Lung (tissue), 12 donors: Measurements from ENCODE around the gene EIF2D. TPM values are rescaled to one million over a fixed set of nuclear protein-coding genes. Genes with fewer than 3 reads are reported as not detected.
A peak's percentile ranks its signal among the peaks of the same experiment; 100 is the strongest.

ENCODE experiments used
- ATAC-seq: fragments of 200-7000 bp; cut with Tn5 transposase; one replicate; pipeline ENCODE4 v1.9.1; 2020; ENCODE audit warnings: moderate number of reproducible peaks; ENCODE audit not compliant: insufficient read depth, low FRiP score
- DNase-seq, 3 donors: peaks; one replicate each; pipeline ENCODE4 v3.0.0-alpha.2; 2013 to 2017
- H3K27ac ChIP-seq, 2 donors: one replicate each; pipeline ENCODE4 v1.5.1; 2013; ENCODE audit warnings: mild to moderate bottlenecking in 2 of 2, moderate library complexity in 2 of 2, control low read depth in 1 of 2, inconsistent platforms in 1 of 2, low read depth in 1 of 2, low read length in 1 of 2
- H3K27me3 ChIP-seq, 3 donors: one replicate each; pipeline ENCODE4 v1.5.1; 2013; ENCODE audit warnings: low read length in 2 of 3; ENCODE audit not compliant: control insufficient read depth in 3 of 3, insufficient read depth in 3 of 3
- H3K36me3 ChIP-seq, 4 donors: one replicate each; pipeline ENCODE4 v1.5.1; 2013; ENCODE audit warnings: low read length in 4 of 4, mild to moderate bottlenecking in 1 of 4, moderate library complexity in 1 of 4; ENCODE audit not compliant: control insufficient read depth in 4 of 4, insufficient read depth in 4 of 4
- H3K4me1 ChIP-seq, 5 donors: one replicate each; pipeline ENCODE4 v1.5.1; 2013; ENCODE audit warnings: low read length in 5 of 5, mild to moderate bottlenecking in 2 of 5, moderate library complexity in 1 of 5; ENCODE audit not compliant: control insufficient read depth in 5 of 5, insufficient read depth in 5 of 5
- H3K4me3 ChIP-seq: one replicate; pipeline ENCODE4 v1.5.1; 2013; ENCODE audit warnings: mild to moderate bottlenecking, control low read depth, moderate library complexity
- H3K9ac ChIP-seq, 2 donors: one replicate each; pipeline ENCODE4 v1.5.1; 2013; ENCODE audit warnings: low read length in 2 of 2, control low read depth in 1 of 2; ENCODE audit not compliant: insufficient read depth in 1 of 2
- H3K9me3 ChIP-seq, 4 donors: one replicate each; pipeline ENCODE4 v1.5.1; 2013; ENCODE audit warnings: low read length in 3 of 4, mild to moderate bottlenecking in 1 of 4, moderate library complexity in 1 of 4; ENCODE audit not compliant: control insufficient read depth in 4 of 4, insufficient read depth in 3 of 4
- CTCF ChIP-seq: IDR thresholded peaks from 2 replicates; pipeline ENCODE4 v1.5.1; 2012; ENCODE audit warnings: mild to moderate bottlenecking; ENCODE audit errors: control extremely low read depth, extremely low read depth
- WGBS, 2 donors: extraction: QIAGEN DNeasy Blood & Tissue Kit; methylation state at CpG; one replicate each; pipeline ENCODE4 v1.1.7; 2013; 5-methylcytosine and 5-hydroxymethylcytosine counted together
- polyA plus RNA-seq, 2 donors: library from polyadenylated mRNA; stranded (reverse); fragments of 200-250 nt; gene quantifications; one replicate each; pipeline ENCODE4 v1.2.1, GENCODE V29; 2013
- total RNA-seq, 2 donors: library from RNA; depleted of rRNA in 1 of 2; stranded (reverse); fragments of >200 nt in 1 of 2; gene quantifications; one replicate each; pipeline ENCODE4 v1.2.1, GENCODE V29; 2014 to 2021
- donor health status: control.
- donor health status: control.
- donor health status: Bipolar disorder and iron deficiency.
- donor health status: healthy.
- donor health status: DM: yes; HTN: yes; CAD: no.

The EIF2D gene
- total and polyA plus RNA-seq, 4 donors: 27.7 to 78.9 (median 43.2) TPM

DNA sequence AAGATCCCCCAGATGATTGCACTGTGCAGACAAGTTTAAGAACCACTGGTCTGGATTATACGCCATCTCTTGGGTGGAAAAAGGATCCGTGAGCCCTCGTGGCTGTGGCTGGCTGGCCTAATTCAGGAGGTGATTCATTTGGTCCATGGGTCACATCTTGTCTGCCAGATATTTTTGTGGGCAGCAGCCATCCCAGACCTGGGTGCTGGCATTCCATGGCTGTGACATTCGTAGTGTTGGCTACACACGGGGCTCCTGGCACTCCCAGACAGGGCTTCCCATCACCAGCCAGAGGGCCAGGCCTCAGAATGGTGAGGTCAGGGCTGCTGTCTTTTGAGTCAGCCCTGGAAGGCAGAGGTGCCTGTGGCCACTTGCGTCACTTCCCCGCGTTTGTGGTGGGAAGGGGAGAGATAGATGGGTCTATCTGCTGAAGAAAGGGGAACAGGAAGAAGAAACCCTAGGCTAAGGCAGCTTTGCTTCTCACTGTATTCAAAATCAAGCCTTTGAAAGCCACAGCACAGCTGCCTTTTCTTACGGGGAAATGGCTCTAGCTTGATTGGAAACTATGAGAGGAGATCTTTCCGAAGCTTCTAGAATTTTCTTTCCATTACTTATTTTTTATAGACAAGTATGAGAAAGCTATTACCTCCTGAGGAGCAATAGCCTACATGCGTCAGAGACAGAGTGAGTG lies 32.4 kb downstream of the EIF2D start:
- TF ChIP-seq CTCF: no peak
- Histone ChIP-seq H3K36me3 (peaks cover 0 to 4% (median 0%) of the 10 kb centered on the region in 4 donors), H3K27me3 (no peaks in the 10 kb centered on the region), H3K9me3 (no peaks in the 10 kb centered on the region), H3K4me3 (no peak overlapping the region), H3K4me1 (peaks cover 0 to 21% (median 3%) of the 10 kb centered on the region in 5 donors), H3K9ac (no peak overlapping the region), H3K27ac (peak overlapping the region in 1 of 2 donors; percentile 85)
- WGBS, 2 donors: 35 to 63% methylated on average over 11 of the region's 11 CpGs
- ATAC-seq (no peak), DNase-seq (peak in 1 of 3 donors; percentile 34)

GRCh38 chr1:206578978-206579374 lies 33.3 kb downstream of the EIF2D start:
- ATAC-seq: no peak
- Histone ChIP-seq H3K9ac (no peak overlapping the region), H3K36me3 (peaks cover 0 to 3% (median 0%) of the 10 kb centered on the region in 4 donors), H3K9me3 (no peaks in the 10 kb centered on the region), H3K27ac (no peak overlapping the region), H3K4me3 (no peak overlapping the region), H3K27me3 (no peaks in the 10 kb centered on the region), H3K4me1 (peaks cover 0 to 19% (median 3%) of the 10 kb centered on the region in 5 donors)
- no peak for DNase-seq
- 90 to 96% methylated on average over 4 of the region's 4 CpGs for WGBS, 2 donors
- no peak for TF ChIP-seq CTCF

- Histone ChIP-seq H3K27ac (peak overlapping the region in 1 of 2 donors; percentile 32), H3K9ac (no peak overlapping the region), H3K27me3 (no peaks in the 10 kb centered on the region), H3K36me3 (peaks cover 0 to 1% (median 0%) of the 10 kb centered on the region in 4 donors), H3K9me3 (no peaks in the 10 kb centered on the region), H3K4me3 (no peak overlapping the region), H3K4me1 (peaks cover 0 to 21% (median 3%) of the 10 kb centered on the region in 5 donors)
- ATAC-seq (no peak), DNase-seq (no peak)
- TF ChIP-seq CTCF: no peak
- WGBS, 2 donors: 67 to 78% methylated on average over 10 of the region's 10 CpGs
These were observed 33.9 kb downstream of the EIF2D start for GRCh38 chr1:206578068-206578977.
